ENCODE measurements around the gene ENDOU. TPM values are rescaled to one million over a fixed set of nuclear protein-coding genes. Genes with fewer than 3 reads are reported as not detected.
A peak's percentile ranks its signal among the peaks of the same experiment; 100 is the strongest.

The ENDOU gene
- total and polyA plus RNA-seq, 4 donors, result 0.07 to 0.45 (median 0.31) TPM; not detected in 1

GRCh38 chr12:47715877-47716548 lies 9.3 kb downstream of the ENDOU start:
- TF ChIP-seq CTCF (IDR thresholded peaks at IDR 0.05; ENCODE audit: control extremely low read depth, extremely low read depth), result no peak
- DNase-seq (no peak), ATAC-seq (ENCODE audit: insufficient read depth, low FRiP score) (no peak)
- no peaks in the 10 kb centered on the region for H3K27me3 ChIP-seq (ENCODE audit: control insufficient read depth in 3 of 3, insufficient read depth in 3 of 3, low read length in 2 of 3)
- no peak overlapping the region for H3K4me3 ChIP-seq
- H3K4me1 ChIP-seq (ENCODE audit: control insufficient read depth in 5 of 5, insufficient read depth in 5 of 5, low read length in 5 of 5), result peaks cover 6 to 27% (median 16%) of the 10 kb centered on the region in 5 donors
- H3K9me3 ChIP-seq (ENCODE audit: control insufficient read depth in 4 of 4, insufficient read depth in 3 of 4, low read length in 3 of 4), result no peaks in the 10 kb centered on the region
- H3K36me3 ChIP-seq (ENCODE audit: control insufficient read depth in 4 of 4, insufficient read depth in 4 of 4, low read length in 4 of 4), result peaks cover 0 to 1% (median 0%) of the 10 kb centered on the region in 4 donors
- peak overlapping the region in 1 of 2 donors; percentile 37 for H3K27ac ChIP-seq (ENCODE audit: low read depth in 1 of 2, low read length in 1 of 2)
- WGBS, 2 donors, result 81 to 90% methylated on average over 13 of the region's 13 CpGs
- H3K9ac ChIP-seq (ENCODE audit: insufficient read depth in 1 of 2, low read length in 2 of 2), result no peak overlapping the region

GRCh38 chr12:47715393-47715876 lies 9.9 kb downstream of the ENDOU start:
- Histone ChIP-seq H3K9me3 (ENCODE audit: control insufficient read depth in 4 of 4, insufficient read depth in 3 of 4, low read length in 3 of 4) (no peaks in the 10 kb centered on the region), H3K27ac (ENCODE audit: low read depth in 1 of 2, low read length in 1 of 2) (peak overlapping the region; percentile 37 to 40), H3K4me3 (no peak overlapping the region), H3K27me3 (ENCODE audit: control insufficient read depth in 3 of 3, insufficient read depth in 3 of 3, low read length in 2 of 3) (no peaks in the 10 kb centered on the region), H3K4me1 (ENCODE audit: control insufficient read depth in 5 of 5, insufficient read depth in 5 of 5, low read length in 5 of 5) (peaks cover 6 to 27% (median 16%) of the 10 kb centered on the region in 5 donors), H3K36me3 (ENCODE audit: control insufficient read depth in 4 of 4, insufficient read depth in 4 of 4, low read length in 4 of 4) (no peaks in the 10 kb centered on the region), H3K9ac (ENCODE audit: insufficient read depth in 1 of 2, low read length in 2 of 2) (peak overlapping the region in 1 of 2 donors; percentile 29)
- WGBS, 2 donors, result 14 to 21% methylated on average over 10 of the region's 10 CpGs
- peak; percentile 76 for TF ChIP-seq CTCF (IDR thresholded peaks at IDR 0.05; ENCODE audit: control extremely low read depth, extremely low read depth)
- DNase-seq, result peak; percentile 78 to 89 (median 88)
- ATAC-seq (ENCODE audit: insufficient read depth, low FRiP score), result peak; percentile 31

GRCh38 chr12:47714826-47715386 lies 10.4 kb downstream of the ENDOU start:
- Histone ChIP-seq H3K27ac (ENCODE audit: low read depth in 1 of 2, low read length in 1 of 2) (no peak overlapping the region), H3K9ac (ENCODE audit: insufficient read depth in 1 of 2, low read length in 2 of 2) (peak overlapping the region in 1 of 2 donors; percentile 29)
- 40 to 58% methylated on average over 5 of the region's 5 CpGs for WGBS, 2 donors

More at GRCh38 chr12:47714826-47715386, 10.4 kb downstream of the ENDOU start:
- DNase-seq (no peak), ATAC-seq (ENCODE audit: insufficient read depth, low FRiP score) (no peak)
- Histone ChIP-seq H3K27me3 (ENCODE audit: control insufficient read depth in 3 of 3, insufficient read depth in 3 of 3, low read length in 2 of 3) (no peaks in the 10 kb centered on the region), H3K36me3 (ENCODE audit: control insufficient read depth in 4 of 4, insufficient read depth in 4 of 4, low read length in 4 of 4) (no peaks in the 10 kb centered on the region), H3K4me3 (no peak overlapping the region), H3K9me3 (ENCODE audit: control insufficient read depth in 4 of 4, insufficient read depth in 3 of 4, low read length in 3 of 4) (no peaks in the 10 kb centered on the region), H3K4me1 (ENCODE audit: control insufficient read depth in 5 of 5, insufficient read depth in 5 of 5, low read length in 5 of 5) (peaks cover 6 to 27% (median 16%) of the 10 kb centered on the region in 5 donors)
- TF ChIP-seq CTCF (IDR thresholded peaks at IDR 0.05; ENCODE audit: control extremely low read depth, extremely low read depth), result no peak

Measured in lung (tissue), 12 donors.